ENCODE data around the gene RBFOX1.

DNA sequence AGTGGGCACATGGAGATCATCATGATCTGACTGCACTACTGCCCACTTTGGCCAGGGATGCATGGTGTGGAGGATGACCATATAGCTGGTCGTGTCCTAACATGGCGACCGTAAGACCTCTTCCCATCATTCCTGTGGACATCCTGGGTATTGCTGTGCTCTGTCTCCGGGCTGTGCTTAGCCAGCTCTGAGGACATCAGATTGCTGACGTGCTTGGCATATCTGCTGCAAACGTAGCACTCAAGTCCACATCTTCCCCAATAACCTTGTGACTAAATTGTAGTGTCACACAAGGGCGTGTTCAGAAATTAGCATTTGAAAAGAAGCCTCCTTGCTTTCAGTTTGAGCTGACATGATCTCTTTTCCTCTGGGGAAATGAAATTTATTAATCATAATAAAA, 373.2 kb downstream of the RBFOX1 start:
- TF ChIP-seq CTCF (conservative IDR thresholded peaks at IDR 0.05; ENCODE audit: low read depth, low read length) (no peak), EZH2phosphoT487 (IDR thresholded peaks at IDR 0.05; ENCODE audit: borderline replicate concordance, low read length) (no peak)

Data from PC-3 (cell line).